Neural cell (in vitro differentiated cells): ENCODE measurements around the gene HOXA3.

ENCODE experiments used
- CTCF ChIP-seq: fragments of 450-650 bp; IDR thresholded peaks from 2 replicates; pipeline ENCODE4 v1.5.1; 2014; ENCODE audit warnings: antibody characterized with exemption, mild to moderate bottlenecking, moderate library complexity; ENCODE audit not compliant: poor library complexity, severe bottlenecking
- EP300 ChIP-seq: fragments of 450-650 bp; conservative IDR thresholded peaks from 2 replicates; pipeline ENCODE4 v1.6.1; 2014; ENCODE audit warnings: antibody characterized with exemption, mild to moderate bottlenecking, moderate library complexity; ENCODE audit not compliant: poor library complexity, severe bottlenecking
- EZH2 ChIP-seq: fragments of 200-600, 300-800 bp; shearing (Covaris generic), sonication (generic); IDR thresholded peaks from 2 replicates; pipeline ENCODE4 v1.6.1; 2014; ENCODE audit warnings: antibody characterized with exemption, low read length, borderline replicate concordance, mild to moderate bottlenecking; ENCODE audit not compliant: insufficient read depth, poor library complexity, severe bottlenecking
- MXI1 ChIP-seq: fragments of 450-650 bp; conservative IDR thresholded peaks from 2 replicates; pipeline ENCODE4 v1.6.1; 2014; ENCODE audit warnings: antibody characterized with exemption, mild to moderate bottlenecking; ENCODE audit not compliant: poor library complexity, severe bottlenecking
- POLR2AphosphoS5 ChIP-seq: IDR thresholded peaks from 2 replicates; pipeline ENCODE4 v1.6.1; 2012
- RAD21 ChIP-seq: fragments of 450-650 bp; conservative IDR thresholded peaks from 2 replicates; pipeline ENCODE4 v1.6.1; 2014; ENCODE audit warnings: antibody characterized with exemption, mild to moderate bottlenecking, moderate library complexity
- REST ChIP-seq: IDR thresholded peaks from 2 replicates; pipeline ENCODE4 v1.6.1; 2012; ENCODE audit warnings: borderline replicate concordance
- TAF1 ChIP-seq: IDR thresholded peaks from 2 replicates; pipeline ENCODE4 v1.6.1; 2012; ENCODE audit warnings: low read depth

GRCh38 chr7:27105301-27106031, 46.9 kb downstream of the HOXA3 start:
- TF ChIP-seq POLR2AphosphoS5 (no peak), CTCF (no peak), TAF1 (no peak), RAD21 (no peak), EZH2 (no peak), EP300 (no peak), MXI1 (no peak), REST (no peak)
